Endothelial cell of umbilical vein (primary cell): Measurements from ENCODE around the gene SAYSD1. TPM values are rescaled to one million over a fixed set of nuclear protein-coding genes. Genes with fewer than 3 reads are reported as not detected.

ENCODE experiments used
- BruUV-seq: library from RNA; stranded (reverse); fragments of 400-500 nt; replicated peaks from 2 replicates; lab custom pipeline; 2021; lab: Mats Ljungman, UMichigan
- CTCF ChIA-PET: fragments of 300-600, 350-600 bp; sonication (Branson Sonifier 250); formaldehyde crosslinking; loops from one replicate; lab custom pipeline; 2021; ENCODE audit warnings: antibody characterized with exemption, inconsistent platforms; lab: Charles Lee
- POLR2A ChIA-PET: fragments of 300-600, 350-600 bp; sonication (Branson Sonifier 250); formaldehyde crosslinking; loops from one replicate; lab custom pipeline; 2021; ENCODE audit warnings: antibody characterized with exemption, inconsistent platforms; lab: Charles Lee
- DNase-seq: peaks from one replicate; pipeline ENCODE4 v3.0.0-alpha.2; 2011; ENCODE audit warnings: low read depth, low spot score
- FAIRE-seq: peaks from 2 replicates; lab custom pipeline; 2011; peaks lifted over from hg19 to GRCh38; lab: Jason Lieb, UNC
- H2AFZ ChIP-seq: 2 replicates; pipeline ENCODE4 v1.6.0; 2012; ENCODE audit warnings: low read depth, low read length, control low read depth, inconsistent platforms
- H3K27ac ChIP-seq: 2 replicates; pipeline ENCODE4 v1.5.1; 2011; ENCODE audit warnings: low read depth, mild to moderate bottlenecking, control low read depth, low read length, moderate library complexity; ENCODE audit not compliant: insufficient read depth
- H3K27me3 ChIP-seq, 2 experiments: 2 replicates each; pipeline versions ENCODE4 v1.6.0 to v1.6.1; 2011; ENCODE audit warnings: low read length in 2 of 2, mixed read lengths in 1 of 2; ENCODE audit not compliant: control insufficient read depth in 2 of 2, insufficient read depth in 2 of 2
- H3K36me3 ChIP-seq, 2 experiments: 2 replicates in 1 of 2; 3 replicates in 1 of 2; pipeline ENCODE4 v1.5.1; 2011; ENCODE audit warnings: low read length in 2 of 2, mild to moderate bottlenecking in 1 of 2, moderate library complexity in 1 of 2; ENCODE audit not compliant: control insufficient read depth in 2 of 2, insufficient read depth in 2 of 2; ENCODE audit errors: extremely low read depth in 1 of 2
- H3K4me1 ChIP-seq: 3 replicates; pipeline ENCODE4 v1.5.1; 2011; ENCODE audit warnings: mild to moderate bottlenecking, low read length; ENCODE audit not compliant: control insufficient read depth, insufficient read depth; ENCODE audit errors: extremely low read depth
- H3K4me2 ChIP-seq: 2 replicates; pipeline ENCODE4 v1.6.1; 2011; ENCODE audit warnings: low read length, control low read depth, mixed read lengths; ENCODE audit not compliant: insufficient read depth
- H3K4me3 ChIP-seq, 3 experiments: fragments of 200-600 bp in 1 of 3; sonication (generic), shearing (Covaris generic) in 1 of 3; replicated peaks in 1 of 3; 2 replicates each; pipeline ENCODE4 v1.5.1; 2011 to 2016; ENCODE audit warnings: control low read depth in 3 of 3, low read length in 3 of 3, mild to moderate bottlenecking in 2 of 3, inconsistent platforms in 1 of 3, low read depth in 1 of 3, moderate library complexity in 1 of 3; ENCODE audit not compliant: insufficient read depth in 1 of 3
- H3K79me2 ChIP-seq: 2 replicates; pipeline ENCODE4 v1.6.0; 2012; ENCODE audit warnings: low read length, inconsistent platforms; ENCODE audit not compliant: control insufficient read depth, insufficient read depth
- H3K9ac ChIP-seq: replicated peaks from 2 replicates; pipeline ENCODE3; 2011; ENCODE audit warnings: low read length, control low read depth; ENCODE audit not compliant: insufficient read depth; ENCODE audit errors: extremely low read depth
- H3K9me1 ChIP-seq: replicated peaks from 3 replicates; pipeline ENCODE4 v1.6.0; 2011; ENCODE audit warnings: mild to moderate bottlenecking, low read length; ENCODE audit not compliant: control insufficient read depth, insufficient read depth; ENCODE audit errors: extremely low read depth
- H3K9me3 ChIP-seq: replicated peaks from 2 replicates; pipeline ENCODE4 v1.5.1; 2012; ENCODE audit warnings: low read length, inconsistent platforms; ENCODE audit not compliant: control insufficient read depth, insufficient read depth
- H4K20me1 ChIP-seq: replicated peaks from 2 replicates; pipeline ENCODE3; 2011; ENCODE audit warnings: mild to moderate bottlenecking, low read length; ENCODE audit not compliant: control insufficient read depth, insufficient read depth; ENCODE audit errors: extremely low read depth
- EZH2 ChIP-seq: IDR thresholded peaks from 2 replicates; pipeline ENCODE4 v1.6.1; 2012; ENCODE audit warnings: borderline replicate concordance, low read depth, mild to moderate bottlenecking, moderate library complexity, low read length, inconsistent platforms; ENCODE audit not compliant: severe bottlenecking
- FOS ChIP-seq: IDR thresholded peaks from 2 replicates; pipeline ENCODE4 v1.6.1; 2011; ENCODE audit warnings: mild to moderate bottlenecking, low read length, moderate library complexity, borderline replicate concordance; ENCODE audit not compliant: insufficient read depth
- GATA2 ChIP-seq: IDR thresholded peaks from 2 replicates; pipeline ENCODE4 v1.7.0; 2011; ENCODE audit warnings: low read depth, mild to moderate bottlenecking, moderate library complexity, mixed read lengths, low read length; ENCODE audit not compliant: insufficient read length, insufficient read depth
- JUN ChIP-seq: IDR thresholded peaks from 2 replicates; pipeline ENCODE4 v1.6.1; 2011; ENCODE audit warnings: borderline replicate concordance, low read depth; ENCODE audit not compliant: insufficient read length, insufficient read depth
- MYC ChIP-seq: IDR thresholded peaks from one replicate; pipeline ENCODE4 v1.6.1; 2011; ENCODE audit warnings: mild to moderate bottlenecking, low read depth, low read length
- POLR2A ChIP-seq: IDR thresholded peaks from 2 replicates; pipeline ENCODE4 v1.6.1; 2012; ENCODE audit warnings: low read depth, mild to moderate bottlenecking, control low read depth, low read length
- POLR2AphosphoS5 ChIP-seq: IDR thresholded peaks from 2 replicates; pipeline ENCODE4 v1.6.1; 2012; ENCODE audit warnings: low read depth, mild to moderate bottlenecking, control low read depth, low read length, moderate library complexity; ENCODE audit not compliant: insufficient read depth
- dilution Hi-C: fragments of 300-500 bp; cut with MboI; formaldehyde crosslinking; loops from one replicate; pipeline ENCODE4 v1.15.0; 2019; ENCODE audit warnings: low sequenced_read_pairs; ENCODE audit not compliant: extremely low pct_ligation_motif_present
- intact Hi-C: fragments of 100-400 bp; cut with micrococcal nuclease; formaldehyde crosslinking; loops from one replicate; pipeline ENCODE4 v1.10.0; 2022
- polyA plus RNA-seq, 4 experiments: library from polyadenylated mRNA; depleted of rRNA in 3 of 4; stranded (reverse) in 3 of 4; unstranded in 1 of 4; fragments of >200 nt; gene quantifications; 2 replicates each; pipeline versions ENCODE4 v1.2.1 to v1.2.3, GENCODE V29; 2011 to 2012; ENCODE audit warnings: missing spikeins in 1 of 4
- total RNA-seq: library from RNA; stranded (reverse); gene quantifications from 2 replicates; pipeline ENCODE4 v1.2.3, GENCODE V29; 2021
- TF ChIP-seq, protein P1 (sequence below), 2 donors: IDR thresholded peaks; 1 replicate in 1 of 2; 2 replicates in 1 of 2; pipeline ENCODE4 v1.5.1; 2011; ENCODE audit warnings: low read length in 2 of 2, mild to moderate bottlenecking in 2 of 2, moderate library complexity in 2 of 2, control low read depth in 1 of 2, inconsistent platforms in 1 of 2, low read depth in 1 of 2; ENCODE audit not compliant: insufficient read depth in 1 of 2; ENCODE audit errors: extremely low read depth in 1 of 2
- TF ChIP-seq, protein P2 (sequence below): IDR thresholded peaks from 2 replicates; pipeline ENCODE4 v1.6.1; 2011; ENCODE audit not compliant: insufficient read depth, insufficient read length

The SAYSD1 gene
- total and polyA plus RNA-seq, 2 donors (not counting 3 experiments of a cell fraction or from before 2014, with no cell fraction given): 9.0 to 9.7 TPM

DNA sequence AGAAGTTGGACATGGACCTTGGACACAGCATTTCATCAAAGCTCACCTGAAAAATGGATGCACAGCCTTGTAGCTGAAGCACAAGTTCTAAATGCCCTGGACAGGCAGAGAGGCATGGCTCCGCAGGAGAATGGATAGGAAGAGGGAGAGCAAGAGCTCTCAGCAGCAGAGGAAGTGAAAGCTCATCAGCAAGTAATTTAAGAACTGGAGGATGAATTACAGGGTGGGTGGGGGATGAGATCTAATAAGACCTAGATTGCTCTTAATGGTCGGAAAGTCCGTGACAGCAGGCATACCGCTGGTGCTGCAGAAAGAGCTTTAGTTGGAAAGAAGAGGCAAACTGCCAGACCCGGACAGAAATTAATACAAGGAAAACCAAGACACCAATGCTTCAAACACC lies 37.3 kb upstream of the SAYSD1 start:
- H4K20me1 ChIP-seq: no peaks in the 10 kb centered on the region
- ChIA-PET POLR2A (no interaction called here), CTCF (interaction anchor here (0.9 to 1.4 kb wide), 2 partner anchors 12 to 151 kb away, joined by 3 read pairs; no protein-coding TSS in a partner anchor)
- H3K4me2 ChIP-seq: no peak overlapping the region
- no peaks in the 10 kb centered on the region for H3K9me1 ChIP-seq
- H3K27ac ChIP-seq: no peak overlapping the region
- TF ChIP-seq GATA2: no peak
- TF ChIP-seq, protein P1, sequence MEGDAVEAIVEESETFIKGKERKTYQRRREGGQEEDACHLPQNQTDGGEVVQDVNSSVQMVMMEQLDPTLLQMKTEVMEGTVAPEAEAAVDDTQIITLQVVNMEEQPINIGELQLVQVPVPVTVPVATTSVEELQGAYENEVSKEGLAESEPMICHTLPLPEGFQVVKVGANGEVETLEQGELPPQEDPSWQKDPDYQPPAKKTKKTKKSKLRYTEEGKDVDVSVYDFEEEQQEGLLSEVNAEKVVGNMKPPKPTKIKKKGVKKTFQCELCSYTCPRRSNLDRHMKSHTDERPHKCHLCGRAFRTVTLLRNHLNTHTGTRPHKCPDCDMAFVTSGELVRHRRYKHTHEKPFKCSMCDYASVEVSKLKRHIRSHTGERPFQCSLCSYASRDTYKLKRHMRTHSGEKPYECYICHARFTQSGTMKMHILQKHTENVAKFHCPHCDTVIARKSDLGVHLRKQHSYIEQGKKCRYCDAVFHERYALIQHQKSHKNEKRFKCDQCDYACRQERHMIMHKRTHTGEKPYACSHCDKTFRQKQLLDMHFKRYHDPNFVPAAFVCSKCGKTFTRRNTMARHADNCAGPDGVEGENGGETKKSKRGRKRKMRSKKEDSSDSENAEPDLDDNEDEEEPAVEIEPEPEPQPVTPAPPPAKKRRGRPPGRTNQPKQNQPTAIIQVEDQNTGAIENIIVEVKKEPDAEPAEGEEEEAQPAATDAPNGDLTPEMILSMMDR (IDR thresholded peaks at IDR 0.05; ENCODE audit: extremely low read depth in 1 of 2, insufficient read depth in 1 of 2, low read depth in 1 of 2, low read length in 2 of 2): no peak
- TF ChIP-seq EZH2: no peak
- TF ChIP-seq, protein P2, sequence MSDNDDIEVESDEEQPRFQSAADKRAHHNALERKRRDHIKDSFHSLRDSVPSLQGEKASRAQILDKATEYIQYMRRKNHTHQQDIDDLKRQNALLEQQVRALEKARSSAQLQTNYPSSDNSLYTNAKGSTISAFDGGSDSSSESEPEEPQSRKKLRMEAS: no peak
- TF ChIP-seq JUN: no peak
- TF ChIP-seq FOS: no peak
- no peak for TF ChIP-seq MYC
- TF ChIP-seq POLR2AphosphoS5: no peak
- no peak for TF ChIP-seq POLR2A
- no peak for FAIRE-seq
- H3K9ac ChIP-seq: no peak overlapping the region
- intact Hi-C loops: no loop called here
- no TSS peak for BruUV-seq
- no peaks in the 10 kb centered on the region for H3K79me2 ChIP-seq
- H2AFZ ChIP-seq: no peak overlapping the region
- dilution Hi-C loops: no loop called here
- H3K36me3 ChIP-seq: no peaks in the 10 kb centered on the region
- H3K9me3 ChIP-seq: no peaks in the 10 kb centered on the region
- no peak overlapping the region for H3K4me3 ChIP-seq
- H3K27me3 ChIP-seq: peaks cover 0 to 10% of the 10 kb centered on the region in 2 experiments
- H3K4me1 ChIP-seq: no peaks in the 10 kb centered on the region
- no peak for DNase-seq
